ENCODE measurements around the gene C6orf47.

C6orf47 gene

GRCh38 chr6:31642798-31643570 lies 17.6 kb downstream of the C6orf47 start:
- H3K4me3 ChIP-seq (ENCODE audit: low read length), result no peak overlapping the region
- no peak for TF ChIP-seq ZNF274 (IDR thresholded peaks at IDR 0.05; ENCODE audit: low read depth, low read length)

GRCh38 chr6:31641370-31641769 lies 19.2 kb downstream of the C6orf47 start:
- no peak overlapping the region for H3K4me3 ChIP-seq (ENCODE audit: low read length)
- no peak for TF ChIP-seq ZNF274 (IDR thresholded peaks at IDR 0.05; ENCODE audit: low read depth, low read length)

GRCh38 chr6:31640612-31641011 lies 20.0 kb downstream of the C6orf47 start:
- no peak for TF ChIP-seq ZNF274 (IDR thresholded peaks at IDR 0.05; ENCODE audit: low read depth, low read length)
- H3K4me3 ChIP-seq (ENCODE audit: low read length), result no peak overlapping the region

GRCh38 chr6:31639449-31639861 lies 21.1 kb downstream of the C6orf47 start:
- no peak for TF ChIP-seq ZNF274 (IDR thresholded peaks at IDR 0.05; ENCODE audit: low read depth, low read length)
- no peak overlapping the region for H3K4me3 ChIP-seq (ENCODE audit: low read length)

- no peak overlapping the region for H3K4me3 ChIP-seq (ENCODE audit: low read length)
- TF ChIP-seq ZNF274 (IDR thresholded peaks at IDR 0.05; ENCODE audit: low read depth, low read length), result no peak
These were observed 21.5 kb downstream of the C6orf47 start for GRCh38 chr6:31639043-31639442.

- TF ChIP-seq ZNF274 (IDR thresholded peaks at IDR 0.05; ENCODE audit: low read depth, low read length), result no peak
- no peak overlapping the region for H3K4me3 ChIP-seq (ENCODE audit: low read length)
These were observed 23.6 kb downstream of the C6orf47 start for GRCh38 chr6:31636698-31637596.

GRCh38 chr6:31634969-31635575 lies 25.5 kb downstream of the C6orf47 start:
- TF ChIP-seq ZNF274 (IDR thresholded peaks at IDR 0.05; ENCODE audit: low read depth, low read length), result no peak
- no peak overlapping the region for H3K4me3 ChIP-seq (ENCODE audit: low read length)

- TF ChIP-seq ZNF274 (IDR thresholded peaks at IDR 0.05; ENCODE audit: low read depth, low read length), result no peak
- no peak overlapping the region for H3K4me3 ChIP-seq (ENCODE audit: low read length)
These were observed 26.4 kb downstream of the C6orf47 start for GRCh38 chr6:31634131-31634530.

- no peak overlapping the region for H3K4me3 ChIP-seq (ENCODE audit: low read length)
- no peak for TF ChIP-seq ZNF274 (IDR thresholded peaks at IDR 0.05; ENCODE audit: low read depth, low read length)
These were observed 27.1 kb downstream of the C6orf47 start for GRCh38 chr6:31633447-31633846.

GRCh38 chr6:31632279-31632946 lies 28.2 kb downstream of the C6orf47 start:
- no peak for TF ChIP-seq ZNF274 (IDR thresholded peaks at IDR 0.05; ENCODE audit: low read depth, low read length)
- H3K4me3 ChIP-seq (ENCODE audit: low read length), result no peak overlapping the region

- H3K4me3 ChIP-seq (ENCODE audit: low read length), result no peak overlapping the region
- TF ChIP-seq ZNF274 (IDR thresholded peaks at IDR 0.05; ENCODE audit: low read depth, low read length), result no peak
These were observed 28.8 kb downstream of the C6orf47 start for GRCh38 chr6:31631681-31632278.

- TF ChIP-seq ZNF274 (IDR thresholded peaks at IDR 0.05; ENCODE audit: low read depth, low read length), result no peak
- no peak overlapping the region for H3K4me3 ChIP-seq (ENCODE audit: low read length)
These were observed 29.4 kb downstream of the C6orf47 start for GRCh38 chr6:31631209-31631608.

- TF ChIP-seq ZNF274 (IDR thresholded peaks at IDR 0.05; ENCODE audit: low read depth, low read length), result no peak
These were observed 30.2 kb downstream of the C6orf47 start for GRCh38 chr6:31630177-31630934.

More at GRCh38 chr6:31630177-31630934, 30.2 kb downstream of the C6orf47 start:
- no peak overlapping the region for H3K4me3 ChIP-seq (ENCODE audit: low read length)

Data from GM08714 (cell line).